SIG-M5 (cell line): Measurements from ENCODE around the gene THEMIS.

Experiments
- DNase-seq: peaks from one replicate; lab custom pipeline; 2025; lab: John Stamatoyannopoulos, UW

Gene THEMIS

GRCh38 chr6:127860723-127861122 is 40.1 kb downstream of the THEMIS start:
- no peak for DNase-seq

DNA sequence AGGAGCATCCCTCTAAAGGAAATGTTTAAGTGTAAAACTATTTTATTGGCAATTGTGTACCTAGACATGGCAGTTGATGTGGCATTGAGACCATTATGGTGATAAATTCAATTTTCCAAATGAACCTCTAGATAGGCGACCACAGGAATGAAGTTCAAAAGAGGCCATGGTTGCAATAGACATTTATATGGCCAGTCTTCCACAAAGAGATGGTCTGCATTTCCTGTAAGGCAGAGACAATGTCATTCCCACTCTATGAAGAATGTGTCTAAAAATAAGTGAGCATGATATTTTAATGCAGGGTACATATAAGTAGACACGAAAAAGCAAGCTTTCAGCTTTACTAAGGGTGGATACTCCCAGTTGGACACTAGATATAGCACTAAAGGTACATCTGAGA is 40.9 kb downstream of the THEMIS start:
- no peak for DNase-seq

GRCh38 chr6:127858727-127859391 is 42.0 kb downstream of the THEMIS start:
- DNase-seq = no peak

DNA sequence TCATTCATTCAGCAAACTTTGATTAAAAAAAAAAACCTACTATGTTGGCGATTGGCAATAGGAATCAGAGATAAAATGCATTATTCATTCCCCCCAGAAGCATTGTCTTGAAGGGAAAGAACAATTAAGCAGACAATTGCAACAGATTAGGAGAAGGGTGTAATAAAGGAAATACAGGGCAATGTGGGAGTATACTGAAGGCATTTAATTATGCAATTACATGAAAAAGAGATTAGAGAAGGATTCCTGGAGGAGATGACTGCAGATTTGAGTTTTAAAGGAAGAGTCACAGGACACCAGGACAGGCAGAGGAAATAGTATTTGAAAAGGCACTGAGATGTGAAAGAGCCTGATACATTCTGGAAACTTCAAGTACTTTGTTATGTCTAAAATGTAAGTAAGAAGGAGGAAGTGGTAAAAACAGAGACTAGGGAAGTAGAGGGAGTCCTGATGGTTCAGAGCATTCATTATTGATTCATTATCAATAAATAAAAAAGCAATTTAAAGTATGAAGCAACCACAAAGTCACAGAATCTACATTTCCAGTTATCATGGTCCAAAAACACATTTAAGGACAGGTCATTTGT is 43.7 kb downstream of the THEMIS start:
- no peak for DNase-seq

DNA sequence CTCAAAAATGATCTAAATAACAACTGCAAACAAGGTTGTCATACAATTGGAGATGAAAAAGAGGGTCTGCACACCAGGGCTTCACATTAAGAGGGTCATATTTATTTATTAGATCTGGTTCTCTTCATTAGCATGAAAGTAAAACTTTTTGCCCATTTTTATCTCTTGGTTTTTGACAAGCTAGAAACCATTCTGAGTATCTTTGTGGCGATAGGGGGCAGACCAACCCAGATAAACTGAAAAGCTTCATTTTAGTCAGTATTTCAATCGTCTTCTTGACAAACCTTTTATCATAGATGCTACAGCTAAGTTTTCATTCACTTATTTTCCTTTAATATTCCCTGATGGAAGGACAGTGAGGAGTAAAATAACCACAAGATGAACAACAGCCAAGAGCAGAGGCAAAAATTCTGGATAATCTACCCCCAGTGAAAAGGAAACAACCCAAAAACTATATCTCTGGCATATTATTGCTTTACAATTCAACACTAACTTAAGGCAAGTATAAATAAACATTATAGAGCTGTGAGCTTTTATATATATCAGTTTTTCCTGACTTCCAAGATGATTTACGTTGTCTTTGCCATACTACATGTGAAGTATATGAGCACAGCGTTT is 45.2 kb downstream of the THEMIS start:
- no peak for DNase-seq

GRCh38 chr6:127854009-127854408 is 46.8 kb downstream of the THEMIS start:
- no peak for DNase-seq

DNA sequence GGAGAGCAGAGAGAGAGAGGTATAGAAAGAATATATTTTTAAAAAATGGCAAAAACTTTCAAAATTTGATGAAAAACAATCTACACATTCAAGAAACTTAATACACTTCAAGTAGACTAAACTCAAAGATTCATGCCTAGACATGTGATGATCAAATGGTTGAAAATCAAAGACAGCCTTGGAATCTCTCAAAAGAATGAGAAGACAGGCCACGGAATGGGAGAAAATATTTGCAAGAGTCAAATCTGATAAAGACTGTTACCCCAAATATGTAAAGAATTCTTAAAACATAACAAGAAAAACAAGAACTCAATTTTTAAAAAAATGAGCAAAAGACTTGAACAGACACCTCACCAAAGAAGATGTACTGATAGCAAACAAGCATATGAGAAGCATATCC is 49.7 kb downstream of the THEMIS start:
- no peak for DNase-seq

GRCh38 chr6:127845242-127845641 is 55.6 kb downstream of the THEMIS start:
- no peak for DNase-seq

- no peak for DNase-seq
These were observed 56.3 kb downstream of the THEMIS start for GRCh38 chr6:127844529-127844928.

GRCh38 chr6:127843582-127843981 is 57.3 kb downstream of the THEMIS start:
- DNase-seq = no peak

DNA sequence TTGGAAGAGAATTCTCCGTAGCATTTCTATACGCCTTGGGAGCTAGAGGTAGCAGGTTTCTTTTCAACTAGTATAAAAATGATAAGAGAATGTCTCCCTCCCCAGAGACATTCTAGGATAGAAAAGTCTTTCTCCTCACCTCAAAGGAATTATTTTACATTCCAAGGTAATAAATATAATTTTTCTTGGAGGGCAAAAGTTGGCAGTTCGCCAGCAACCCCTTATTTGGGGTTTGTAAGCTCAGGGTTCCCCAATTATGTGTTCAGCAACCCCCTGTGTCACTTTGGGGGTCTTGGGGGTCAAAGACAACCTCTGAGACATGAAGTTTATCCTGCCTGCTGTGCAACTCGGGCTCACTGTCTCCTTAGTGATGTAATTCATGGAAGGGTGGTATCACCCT is 58.3 kb downstream of the THEMIS start:
- no peak for DNase-seq

DNA sequence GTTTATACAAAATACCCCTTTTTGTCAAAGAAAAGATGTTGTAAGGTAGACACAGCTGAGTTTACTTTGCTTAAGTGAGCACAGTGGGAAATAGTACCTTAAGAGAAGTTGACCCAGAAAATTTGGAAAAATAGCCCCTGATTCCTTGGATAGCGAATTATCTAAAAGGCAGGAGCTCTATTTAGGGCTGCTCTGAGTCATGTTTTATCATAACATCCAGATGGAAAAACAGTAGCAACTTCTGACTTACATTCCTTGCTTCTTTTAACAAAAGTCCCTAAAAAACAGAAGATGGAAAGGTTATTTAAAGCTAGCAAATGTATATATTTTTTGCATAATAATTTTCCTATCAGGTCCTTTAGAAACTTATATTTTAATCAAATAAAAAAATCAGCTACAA is 59.0 kb downstream of the THEMIS start:
- DNase-seq = no peak

DNA sequence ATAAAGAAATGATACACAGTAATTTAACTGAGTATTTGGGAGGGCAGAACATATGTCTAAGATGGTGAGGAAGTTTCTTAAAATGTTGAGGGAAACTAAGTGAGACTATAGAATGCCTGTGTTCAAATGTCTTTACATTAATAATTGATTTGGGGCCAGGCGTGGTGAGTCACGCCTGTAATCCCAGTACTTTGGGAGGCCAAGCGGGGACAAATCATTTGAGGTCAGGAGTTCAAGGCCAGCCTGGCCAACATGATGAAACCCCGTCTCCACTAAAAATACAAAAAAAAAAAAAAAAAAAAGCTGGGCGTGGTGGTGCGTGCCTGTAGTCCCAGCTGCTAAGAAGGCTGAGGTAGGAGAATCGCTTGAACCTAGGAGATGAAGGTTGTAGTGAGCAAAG is 66.7 kb downstream of the THEMIS start:
- DNase-seq = no peak

GRCh38 chr6:127833336-127833735 is 67.5 kb downstream of the THEMIS start:
- no peak for DNase-seq

DNA sequence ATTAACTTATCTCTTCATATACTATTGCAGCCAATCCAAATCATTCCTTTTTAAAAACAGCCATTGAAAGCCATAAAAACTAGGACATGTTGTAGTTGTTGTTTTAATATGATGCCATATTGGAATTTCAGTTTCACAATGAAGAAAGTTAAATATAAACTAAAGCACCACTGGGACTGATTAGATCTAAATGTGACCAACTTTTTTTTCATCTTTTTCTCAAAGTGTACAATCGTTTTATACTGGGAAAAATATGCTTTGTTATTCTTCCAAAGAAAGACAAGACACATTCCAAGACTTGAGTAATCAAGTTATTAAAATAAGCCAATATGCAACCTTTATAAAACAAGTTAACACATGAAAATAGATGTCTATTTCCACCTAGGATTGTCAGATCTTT is 68.5 kb downstream of the THEMIS start:
- no peak for DNase-seq

DNA sequence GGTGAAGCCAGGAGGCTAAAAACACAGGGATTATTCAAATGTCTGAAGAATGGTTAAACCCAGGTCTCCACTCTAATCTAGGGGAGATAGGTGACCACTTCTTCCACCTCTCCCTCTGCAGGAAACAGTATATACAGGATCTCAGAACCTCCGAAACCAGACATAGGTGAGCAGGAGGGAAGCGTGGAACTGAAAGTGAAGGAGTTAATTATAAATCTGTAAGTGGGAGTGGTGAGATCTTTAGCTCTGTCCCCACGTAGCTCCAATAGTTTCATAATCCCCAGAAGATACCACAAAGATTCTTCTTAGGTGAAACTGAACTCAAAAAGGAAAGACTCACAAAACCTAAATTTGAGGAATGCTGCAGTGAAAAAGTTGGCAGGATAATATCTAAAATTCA is 76.8 kb downstream of the THEMIS start:
- DNase-seq = no peak

DNA sequence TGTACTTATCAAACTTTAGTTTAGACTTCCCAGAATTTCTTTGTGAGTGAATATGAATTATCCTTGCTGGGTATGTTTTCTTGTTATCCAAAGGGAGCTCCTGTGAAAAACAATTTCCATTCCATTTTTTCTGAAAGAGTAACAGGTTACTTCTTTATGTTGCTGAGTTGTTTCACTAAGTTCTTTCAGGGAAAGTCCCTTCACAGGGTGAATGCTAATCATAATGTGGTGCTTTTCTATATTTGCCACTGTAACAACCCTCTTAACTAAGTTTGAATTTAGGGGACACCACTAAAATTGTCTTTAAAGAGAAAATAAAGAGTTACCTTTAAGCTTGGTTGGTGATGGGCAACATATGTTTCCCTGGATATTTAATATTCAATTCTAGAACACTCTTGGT is 79.4 kb downstream of the THEMIS start:
- no peak for DNase-seq

GRCh38 chr6:127818149-127818548 is 82.7 kb downstream of the THEMIS start:
- no peak for DNase-seq

DNA sequence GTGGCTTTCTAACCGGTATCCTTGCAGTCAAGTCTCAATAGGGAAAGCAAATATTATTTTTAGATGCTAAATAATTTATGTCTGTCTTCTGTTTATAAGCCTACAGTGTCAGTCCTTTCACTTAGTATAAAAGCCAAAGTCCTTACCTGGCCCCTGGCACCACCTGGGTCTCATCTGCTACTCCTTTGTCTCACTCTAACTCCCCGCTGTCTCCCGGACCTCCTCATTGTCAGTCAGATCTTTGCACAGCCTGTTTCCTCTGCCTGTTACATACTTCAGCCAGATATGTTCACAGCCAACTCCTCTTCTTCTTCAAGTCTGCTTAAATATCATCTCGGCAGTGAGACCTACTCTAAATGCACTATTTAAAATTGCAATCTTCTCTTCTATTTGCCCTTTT is 84.2 kb downstream of the THEMIS start:
- no peak for DNase-seq

- no peak for DNase-seq
These were observed 87.2 kb downstream of the THEMIS start for GRCh38 chr6:127813699-127814027.

- no peak for DNase-seq
These were observed 87.7 kb downstream of the THEMIS start for GRCh38 chr6:127812985-127813698.

DNA sequence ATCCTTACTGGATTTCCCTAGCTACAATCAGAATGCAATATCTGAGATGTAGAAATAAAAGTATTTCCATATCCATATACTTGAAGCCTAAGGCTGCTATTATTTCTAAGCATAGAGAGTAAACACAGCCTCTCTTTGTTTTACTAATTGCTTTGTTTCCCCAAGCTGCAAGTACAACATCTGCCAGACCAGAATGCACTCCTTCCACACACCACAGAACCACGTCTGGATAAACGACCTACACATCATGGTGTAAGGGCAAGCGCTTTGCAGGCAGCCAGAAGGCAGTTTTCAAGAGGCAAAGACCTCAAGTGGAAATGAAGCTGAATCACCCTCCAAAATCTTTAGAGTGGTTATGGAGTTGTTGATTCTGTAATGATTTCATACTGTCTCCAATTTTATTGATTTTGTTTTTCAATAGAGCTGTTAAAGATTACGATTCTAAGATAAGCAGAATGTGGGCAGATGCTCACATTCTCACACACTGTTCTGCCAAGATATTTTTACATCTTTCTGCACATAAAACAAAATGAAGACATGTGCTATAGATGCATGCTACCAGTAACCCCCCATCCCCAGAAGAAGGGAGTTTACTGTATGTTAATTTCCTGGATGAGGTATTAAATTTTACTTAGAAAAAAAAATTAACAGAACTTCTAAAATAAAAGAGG is 88.8 kb downstream of the THEMIS start:
- DNase-seq = no peak
